ENCODE data around the gene ZNF23.

ZNF23 gene

DNA sequence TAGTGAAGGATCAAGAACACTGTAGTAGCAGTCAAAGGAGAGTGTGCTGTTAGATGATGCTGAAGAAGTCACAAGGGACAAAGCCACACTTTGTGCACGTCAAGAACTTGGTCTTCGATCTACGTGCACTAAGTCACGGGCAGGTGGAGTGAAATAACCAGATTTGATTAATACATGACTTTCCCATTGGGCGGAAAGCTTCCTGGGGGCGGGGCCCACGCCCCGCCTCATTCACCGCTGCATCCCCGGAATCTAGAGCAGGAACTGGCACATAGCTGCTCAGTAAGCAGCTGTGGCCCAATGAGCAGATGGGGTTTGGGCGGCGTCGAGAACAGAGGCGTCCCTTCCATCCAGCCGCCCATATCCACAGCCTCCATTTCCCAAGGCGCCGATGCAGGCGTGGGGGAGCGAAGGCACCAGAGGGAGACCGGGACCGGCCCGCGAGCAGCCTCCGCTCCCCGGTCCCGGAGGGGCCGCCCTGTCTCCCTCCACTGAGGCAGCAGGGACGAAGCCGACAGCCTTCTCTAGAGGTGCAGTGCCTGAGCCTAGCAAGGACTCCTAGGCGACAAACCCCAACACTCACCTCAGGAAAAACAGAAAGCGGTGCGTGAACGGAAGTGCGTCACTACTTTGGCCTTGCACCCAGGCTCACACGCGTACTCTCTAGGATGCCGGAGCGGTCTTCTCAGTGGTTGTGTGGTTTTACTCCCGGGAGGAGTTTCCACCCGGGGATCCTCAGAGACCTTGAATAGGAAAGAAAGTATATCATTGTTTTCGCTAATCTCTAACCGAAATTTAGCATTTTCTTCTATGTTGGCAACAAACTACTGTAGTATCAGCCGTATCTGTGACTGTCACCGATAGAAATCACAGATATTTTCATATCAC lies 22.2 kb upstream of the ZNF23 start:
- TF ChIP-seq, protein P1, sequence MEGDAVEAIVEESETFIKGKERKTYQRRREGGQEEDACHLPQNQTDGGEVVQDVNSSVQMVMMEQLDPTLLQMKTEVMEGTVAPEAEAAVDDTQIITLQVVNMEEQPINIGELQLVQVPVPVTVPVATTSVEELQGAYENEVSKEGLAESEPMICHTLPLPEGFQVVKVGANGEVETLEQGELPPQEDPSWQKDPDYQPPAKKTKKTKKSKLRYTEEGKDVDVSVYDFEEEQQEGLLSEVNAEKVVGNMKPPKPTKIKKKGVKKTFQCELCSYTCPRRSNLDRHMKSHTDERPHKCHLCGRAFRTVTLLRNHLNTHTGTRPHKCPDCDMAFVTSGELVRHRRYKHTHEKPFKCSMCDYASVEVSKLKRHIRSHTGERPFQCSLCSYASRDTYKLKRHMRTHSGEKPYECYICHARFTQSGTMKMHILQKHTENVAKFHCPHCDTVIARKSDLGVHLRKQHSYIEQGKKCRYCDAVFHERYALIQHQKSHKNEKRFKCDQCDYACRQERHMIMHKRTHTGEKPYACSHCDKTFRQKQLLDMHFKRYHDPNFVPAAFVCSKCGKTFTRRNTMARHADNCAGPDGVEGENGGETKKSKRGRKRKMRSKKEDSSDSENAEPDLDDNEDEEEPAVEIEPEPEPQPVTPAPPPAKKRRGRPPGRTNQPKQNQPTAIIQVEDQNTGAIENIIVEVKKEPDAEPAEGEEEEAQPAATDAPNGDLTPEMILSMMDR (IDR thresholded peaks at IDR 0.05; ENCODE audit: insufficient read depth, low read depth, low read length, missing control alignments), result no peak
- peak overlapping the region; percentile 75 for H3K4me3 ChIP-seq (ENCODE audit: low read depth, low read length)
- peak; percentile 92 for DNase-seq (ENCODE audit: low read depth)

DNA sequence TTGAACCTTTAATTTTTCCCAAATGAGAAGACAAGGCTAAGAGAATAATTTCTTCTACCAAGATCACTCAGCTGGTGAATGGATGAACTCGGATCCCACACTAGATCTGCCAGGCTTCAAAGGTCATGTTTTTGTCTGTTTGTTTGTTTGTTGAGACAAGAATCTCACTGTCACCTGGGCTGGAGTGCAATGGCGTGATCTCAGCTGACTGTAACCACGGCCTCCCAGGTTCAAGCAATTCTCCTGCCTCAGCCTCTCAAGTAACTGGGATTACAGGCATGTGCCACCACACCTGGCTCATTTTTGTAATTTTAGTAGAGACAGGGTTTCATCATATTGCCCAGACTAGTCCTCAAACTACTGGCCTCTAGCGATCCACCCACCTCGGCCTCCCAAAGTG lies 20.5 kb upstream of the ZNF23 start:
- TF ChIP-seq, protein P1 (IDR thresholded peaks at IDR 0.05; ENCODE audit: insufficient read depth, low read depth, low read length, missing control alignments), result no peak
- H3K4me3 ChIP-seq (ENCODE audit: low read depth, low read length), result no peak overlapping the region
- no peak for DNase-seq (ENCODE audit: low read depth)

DNA sequence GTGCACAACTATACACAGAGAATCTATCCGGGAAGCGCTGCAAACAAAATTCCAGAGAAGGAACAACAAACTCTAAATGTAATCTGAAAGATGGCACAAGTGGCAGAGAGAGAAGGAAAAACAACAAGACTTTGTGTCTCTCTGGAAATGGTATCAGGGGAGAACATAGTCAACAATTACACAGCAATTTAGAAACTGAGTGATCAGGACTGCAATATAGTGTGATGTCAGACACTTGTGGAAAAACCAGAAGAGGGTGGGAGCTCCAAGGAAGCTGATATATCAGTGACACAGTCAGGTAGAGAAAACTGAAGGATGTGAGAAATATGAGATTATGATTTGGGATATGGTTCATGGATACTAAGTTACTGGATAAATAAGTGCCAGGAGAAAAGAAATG lies 18.9 kb upstream of the ZNF23 start:
- TF ChIP-seq, protein P1 (IDR thresholded peaks at IDR 0.05; ENCODE audit: insufficient read depth, low read depth, low read length, missing control alignments), result no peak
- DNase-seq (ENCODE audit: low read depth), result no peak
- H3K4me3 ChIP-seq (ENCODE audit: low read depth, low read length), result no peak overlapping the region

DNA sequence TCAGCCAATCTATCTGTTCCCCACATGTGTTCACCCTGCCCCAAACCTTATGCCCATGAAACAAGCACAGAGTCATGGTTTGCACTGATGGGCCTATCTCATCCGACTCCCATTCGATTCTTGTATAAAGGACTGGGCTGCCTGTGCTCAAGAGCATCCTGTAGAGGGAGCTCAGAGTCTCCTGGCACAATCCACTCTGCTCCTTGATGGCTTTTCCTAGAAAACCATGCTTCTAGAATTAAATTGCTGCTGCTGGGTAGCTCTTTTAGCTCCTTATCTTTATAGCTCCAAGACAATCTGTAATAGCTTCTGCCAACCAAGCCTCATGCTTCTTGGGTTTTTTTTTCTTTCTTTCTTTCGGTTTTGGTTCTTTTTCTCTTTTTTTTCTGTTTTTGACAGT lies 17.4 kb upstream of the ZNF23 start:
- no peak overlapping the region for H3K4me3 ChIP-seq (ENCODE audit: low read depth, low read length)
- peak; percentile 11 for DNase-seq (ENCODE audit: low read depth)
- TF ChIP-seq, protein P1 (IDR thresholded peaks at IDR 0.05; ENCODE audit: insufficient read depth, low read depth, low read length, missing control alignments), result peak; percentile 30

DNA sequence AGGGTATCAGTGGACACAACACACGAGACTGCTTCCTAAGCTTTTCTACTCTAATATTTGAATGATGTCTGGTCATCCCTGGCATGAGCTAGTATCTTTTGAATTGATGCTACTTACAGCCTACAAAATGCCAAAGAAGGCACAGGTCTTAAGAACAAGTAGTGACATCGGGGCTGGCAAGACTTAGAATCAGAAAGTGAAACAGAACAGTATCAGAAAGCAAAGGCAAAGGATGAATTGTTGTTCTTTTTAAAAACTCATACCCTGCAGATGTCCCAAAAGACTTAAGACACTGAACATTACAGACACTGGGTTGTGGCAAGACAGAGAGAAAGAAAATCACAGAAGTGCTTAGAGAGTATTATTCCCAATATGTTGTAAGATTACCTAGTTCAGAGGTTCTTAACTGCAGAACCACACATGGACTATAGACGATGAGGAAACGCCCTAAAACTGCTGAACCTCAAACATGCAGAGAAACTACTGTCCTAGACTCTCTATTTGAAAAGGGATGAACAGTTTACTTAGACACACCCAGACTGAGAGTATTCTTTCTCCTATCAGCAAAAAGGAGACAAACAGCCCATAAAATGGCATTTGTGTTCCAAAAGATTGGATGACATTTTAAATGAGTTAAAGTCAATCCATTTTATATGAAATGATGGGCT lies 14.5 kb upstream of the ZNF23 start:
- no peak for DNase-seq (ENCODE audit: low read depth)
- no peak overlapping the region for H3K4me3 ChIP-seq (ENCODE audit: low read depth, low read length)

DNA sequence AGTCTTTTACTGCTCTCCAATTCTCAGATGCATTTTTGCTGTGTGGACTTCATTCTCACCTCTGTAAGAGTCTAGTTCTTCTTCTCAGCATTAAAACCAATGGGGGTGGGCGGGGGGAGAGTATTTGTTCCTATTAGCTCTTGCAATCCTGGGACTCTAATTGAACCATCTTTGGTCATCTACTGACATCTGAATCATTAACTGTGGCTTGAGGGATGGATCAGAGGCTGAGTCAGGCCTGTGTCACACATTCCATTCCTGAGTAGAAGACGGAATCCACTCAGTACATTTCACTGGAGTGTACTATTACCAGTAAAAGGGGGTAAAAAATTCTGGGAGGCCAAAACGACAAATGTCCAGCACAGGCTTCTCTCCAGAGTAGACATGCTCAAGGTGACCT lies 12.8 kb upstream of the ZNF23 start:
- DNase-seq (ENCODE audit: low read depth), result no peak
- TF ChIP-seq, protein P1 (IDR thresholded peaks at IDR 0.05; ENCODE audit: insufficient read depth, low read depth, low read length, missing control alignments), result no peak
- H3K4me3 ChIP-seq (ENCODE audit: low read depth, low read length), result no peak overlapping the region

More for the DNA sequence above, 14.5 kb upstream of the ZNF23 start:
- TF ChIP-seq, protein P1 (IDR thresholded peaks at IDR 0.05; ENCODE audit: insufficient read depth, low read depth, low read length, missing control alignments), result no peak

Measured in GM12865 (cell line).